Activated naive CD4-positive, alpha-beta T cell treated with anti-CD3 and anti-CD28 coated beads for 36 hours (primary cell): ENCODE data around the gene DISP2. TPM values are rescaled to one million over a fixed set of nuclear protein-coding genes. Genes with fewer than 3 reads are reported as not detected.

Experiments
- CTCF ChIA-PET: fragments of 350-600 bp; sonication (Branson Sonifier 250); formaldehyde crosslinking; loops from one replicate; lab custom pipeline; 2021; ENCODE audit warnings: antibody characterized with exemption; lab: Charles Lee
- DNase-seq: peaks from one replicate; pipeline ENCODE4 v3.0.0-alpha.2; 2020
- H3K27ac Mint-ChIP-seq: one replicate; pipeline ENCODE4 v1.8.0; 2021; ENCODE audit warnings: mild to moderate bottlenecking, mixed read lengths
- H3K27me3 Mint-ChIP-seq: one replicate; pipeline ENCODE4 v1.8.0; 2021; ENCODE audit warnings: low read depth, mixed read lengths
- H3K36me3 Mint-ChIP-seq: one replicate; pipeline ENCODE4 v1.8.0; 2021; ENCODE audit warnings: low read depth, mixed read lengths
- H3K4me1 Mint-ChIP-seq: one replicate; pipeline ENCODE4 v1.8.0; 2021; ENCODE audit warnings: low read depth, mixed read lengths
- H3K4me3 Mint-ChIP-seq: one replicate; pipeline ENCODE4 v1.8.0; 2021; ENCODE audit warnings: mild to moderate bottlenecking, moderate library complexity, mixed read lengths
- H3K9me3 Mint-ChIP-seq: one replicate; pipeline ENCODE4 v1.8.0; 2021; ENCODE audit warnings: mixed read lengths
- intact Hi-C: fragments of 100-400 bp; cut with micrococcal nuclease; formaldehyde crosslinking; loops from one replicate; pipeline ENCODE4 v1.15.1; 2023
- total RNA-seq, 2 experiments: library from RNA; stranded (reverse); gene quantifications; one replicate each; pipeline ENCODE4 v1.2.3, GENCODE V29; 2021

The DISP2 gene
- under 1 TPM in 1 of 2 experiments, not detected in 1; 0.02 TPM for total RNA-seq

DNA sequence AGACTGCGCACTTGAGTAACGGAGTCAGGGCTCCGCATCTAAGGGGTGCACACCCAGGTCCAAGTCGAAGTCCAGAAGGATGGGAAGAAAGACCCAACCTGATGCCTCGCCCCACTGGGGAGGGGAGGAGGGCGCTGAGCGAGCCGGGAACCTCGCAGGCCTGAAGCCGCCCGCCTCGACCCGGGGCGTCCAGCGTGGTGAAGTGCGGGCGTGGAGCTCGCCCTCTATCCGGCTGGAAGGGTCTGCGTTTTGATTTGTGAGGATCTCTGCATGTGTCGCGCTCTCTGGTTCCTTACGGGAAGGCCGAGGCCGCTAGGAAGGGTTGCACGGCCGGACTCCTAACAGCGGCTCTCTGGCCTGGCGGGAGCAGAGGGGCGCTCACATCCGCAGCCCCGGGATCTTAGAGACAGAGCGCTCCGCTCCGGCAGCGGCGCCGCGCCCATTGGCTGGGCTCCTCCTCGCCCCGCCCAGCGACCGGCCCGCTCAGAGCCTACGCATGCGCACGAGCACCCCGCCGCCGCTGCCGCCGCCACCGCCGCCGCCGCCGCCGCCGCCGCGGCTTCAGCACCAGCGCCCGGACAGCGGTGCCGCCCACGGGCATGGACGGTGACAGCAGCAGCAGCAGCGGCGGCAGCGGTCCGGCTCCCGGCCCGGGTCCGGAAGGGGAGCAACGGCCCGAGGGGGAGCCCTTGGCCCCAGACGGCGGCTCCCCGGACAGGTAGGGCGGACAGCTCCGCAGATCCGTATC is at the start of gene DISP2:
TSS of gene DISP2 (plus strand) at position 497 of the 748 bp plus-strand sequence. CDS start at position 600, 103 bp downstream.
- intact Hi-C loops: loop anchor here (1.0 to 5.0 kb wide), 4 partner anchors 10 to 51 kb away; partner anchors contain the start of genes KNSTRN and PLCB2
- no peak within 1 kb of the TSS for H3K27ac Mint-ChIP-seq

DNA sequence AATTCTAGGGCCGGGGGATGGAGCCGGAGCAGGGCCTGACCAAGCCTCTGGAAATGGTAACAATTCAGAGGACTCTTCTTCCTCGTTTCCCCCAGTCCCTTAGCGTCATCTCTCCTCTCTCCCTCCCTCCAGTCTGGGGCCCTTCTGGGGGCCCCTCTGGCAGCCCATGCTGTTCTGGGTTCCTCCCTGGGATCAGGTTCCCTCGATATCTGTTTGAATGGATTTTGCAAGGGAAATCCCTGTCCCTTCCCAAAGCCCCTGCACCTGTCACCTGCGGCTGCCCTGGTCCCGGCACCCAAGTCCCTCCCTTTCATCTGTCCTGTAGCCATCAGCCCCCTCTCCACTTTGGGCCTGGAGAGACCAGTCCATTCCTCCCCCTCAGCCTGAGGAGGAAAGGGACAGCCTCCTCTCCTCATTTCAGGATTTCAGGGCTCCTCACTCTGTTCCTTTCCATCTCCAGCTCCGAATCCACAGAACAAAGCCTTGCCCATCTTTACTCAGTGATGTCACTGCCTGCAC is 48.6 kb upstream of the DISP2 start:
- DNase-seq: no peak
- Mint-ChIP-seq H3K36me3 (peaks cover 2% of the 10 kb centered on the region), H3K27me3 (no peaks in the 10 kb centered on the region), H3K27ac (peak overlapping the region; percentile 96), H3K4me1 (peaks cover 39% of the 10 kb centered on the region), H3K4me3 (peak overlapping the region; percentile 97), H3K9me3 (no peaks in the 10 kb centered on the region)
- intact Hi-C loops: loop anchor here (5.0 kb wide), 2 partner anchors 33 to 48 kb away; partner anchors contain the start of genes CCDC9B and DISP2
- CTCF ChIA-PET: interaction anchor here (0.8 to 17.8 kb wide), 19 partner anchors 8 to 270 kb away, joined by 3 to 448 read pairs (median 6); partner anchors contain the start of genes ANKRD63, CCDC9B and INAFM2

More for the DNA sequence above, at the start of gene DISP2:
- no peaks in the 10 kb centered on the region for H3K9me3 Mint-ChIP-seq
- H3K36me3 Mint-ChIP-seq: no peaks in the 10 kb centered on the region
- CTCF ChIA-PET: interaction anchor here (0.8 to 2.3 kb wide), 5 partner anchors 10 to 65 kb away, joined by 3 to 16 read pairs (median 3); no protein-coding TSS in a partner anchor
- peak within 1 kb of the TSS; percentile 72 for H3K4me3 Mint-ChIP-seq
- peak; percentile 90 for DNase-seq
- peaks cover 5% of the 10 kb centered on the region for H3K27me3 Mint-ChIP-seq
- H3K4me1 Mint-ChIP-seq: peaks cover 2% of the 10 kb centered on the region

DNA sequence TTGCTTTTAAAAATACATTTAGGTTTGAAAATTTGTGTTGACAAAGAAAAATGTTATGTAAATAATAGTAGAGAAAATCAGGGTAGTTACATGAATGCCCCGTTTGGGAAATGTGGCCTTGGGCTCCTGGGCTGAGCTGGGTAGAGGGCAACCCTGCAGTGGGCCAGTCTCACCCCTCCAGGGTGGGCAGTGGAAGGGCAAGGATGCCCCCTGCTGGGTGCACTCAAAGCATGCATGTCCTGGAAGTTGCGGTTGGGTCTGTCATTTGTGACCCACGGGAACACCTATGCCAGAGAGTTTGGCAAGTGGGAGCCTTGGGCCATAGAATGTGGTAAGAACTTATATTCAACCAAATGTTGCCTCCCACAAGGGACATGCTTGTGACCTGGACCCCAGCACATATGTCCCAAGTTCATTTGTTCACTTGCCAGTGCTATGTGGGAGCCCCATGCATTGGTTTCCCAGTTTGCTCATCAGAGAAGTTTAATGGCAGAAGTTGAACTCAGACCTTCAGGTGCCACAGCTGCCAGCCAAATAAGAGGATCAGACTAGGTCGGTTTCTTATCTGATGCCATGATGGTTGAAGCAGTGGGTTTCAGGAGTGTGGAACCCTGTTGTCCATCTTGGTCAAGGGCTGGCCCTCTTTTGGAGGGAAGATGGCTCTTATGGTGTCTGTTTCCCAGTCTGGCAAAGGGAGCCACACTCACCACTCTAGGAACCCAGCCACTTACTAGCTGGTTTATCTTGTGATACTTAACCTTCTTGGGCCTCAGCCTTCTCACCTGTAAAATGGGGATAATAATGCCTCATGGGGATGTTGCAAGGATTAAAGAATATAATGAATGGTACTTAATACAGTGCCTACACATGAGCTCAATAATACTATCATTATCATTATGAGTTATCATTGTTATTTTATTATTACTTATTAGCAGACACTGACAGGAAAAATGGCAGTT is 47.7 kb upstream of the DISP2 start:
- H3K4me1 Mint-ChIP-seq: peaks cover 35% of the 10 kb centered on the region

DNA sequence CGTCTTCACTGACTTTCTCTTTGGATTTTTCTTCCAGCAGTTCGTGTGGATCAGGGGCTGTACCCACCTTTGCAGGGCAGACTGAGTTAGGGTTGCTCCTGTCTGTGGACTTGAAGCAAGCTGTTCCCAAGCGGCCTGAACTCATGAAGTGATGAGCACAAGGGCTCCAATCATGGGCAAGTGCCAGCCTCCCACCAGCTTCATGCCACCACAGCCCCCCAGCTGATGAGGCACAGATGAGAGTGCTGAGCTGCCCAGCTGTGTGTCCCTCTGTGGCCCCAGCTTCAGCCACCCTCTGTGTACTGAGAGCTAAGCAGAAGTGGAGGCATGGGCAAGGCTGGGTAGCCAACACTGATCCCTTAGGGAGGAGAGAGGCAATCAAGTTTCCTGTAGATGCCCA is 47.0 kb upstream of the DISP2 start:
- H3K27me3 Mint-ChIP-seq: no peaks in the 10 kb centered on the region
- no peak overlapping the region for H3K4me3 Mint-ChIP-seq
- H3K4me1 Mint-ChIP-seq: peaks cover 33% of the 10 kb centered on the region
- CTCF ChIA-PET: interaction anchor here (0.7 to 17.8 kb wide), 13 partner anchors 9 to 266 kb away, joined by 3 to 448 read pairs (median 6); partner anchors contain the start of genes CCDC9B and INAFM2
- intact Hi-C loops: loop anchor here (1.0 kb wide), 1 partner anchor 32 kb away; no protein-coding TSS in a partner anchor
- DNase-seq: no peak
- no peak overlapping the region for H3K27ac Mint-ChIP-seq
- no peaks in the 10 kb centered on the region for H3K9me3 Mint-ChIP-seq
- H3K36me3 Mint-ChIP-seq: peaks cover 2% of the 10 kb centered on the region

More for the DNA sequence above, 47.7 kb upstream of the DISP2 start:
- H3K27ac Mint-ChIP-seq: peak overlapping the region; percentile 51
- H3K36me3 Mint-ChIP-seq: peaks cover 2% of the 10 kb centered on the region
- no peaks in the 10 kb centered on the region for H3K9me3 Mint-ChIP-seq
- DNase-seq: peak; percentile 85
- H3K27me3 Mint-ChIP-seq: no peaks in the 10 kb centered on the region
- H3K4me3 Mint-ChIP-seq: peak overlapping the region; percentile 97
- intact Hi-C loops: loop anchor here (1.0 kb wide), 1 partner anchor 31 kb away; no protein-coding TSS in a partner anchor
- CTCF ChIA-PET: interaction anchor here (0.7 to 17.8 kb wide), 25 partner anchors 8 to 270 kb away, joined by 3 to 448 read pairs (median 4); partner anchors contain the start of genes ANKRD63, CCDC9B and INAFM2

- intact Hi-C loops: no loop called here
- H3K4me1 Mint-ChIP-seq: peaks cover 25% of the 10 kb centered on the region
- CTCF ChIA-PET: interaction anchor here (0.8 to 17.8 kb wide), 8 partner anchors 8 to 95 kb away, joined by 4 to 448 read pairs (median 28); partner anchors contain the start of genes CCDC9B and INAFM2
- H3K9me3 Mint-ChIP-seq: no peaks in the 10 kb centered on the region
- H3K27me3 Mint-ChIP-seq: no peaks in the 10 kb centered on the region
- no peak overlapping the region for H3K4me3 Mint-ChIP-seq
- DNase-seq: no peak
- H3K36me3 Mint-ChIP-seq: peaks cover 2% of the 10 kb centered on the region
- no peak overlapping the region for H3K27ac Mint-ChIP-seq
Observed at GRCh38 chr15:40312370-40313158, 45.5 kb upstream of the DISP2 start.

DNA sequence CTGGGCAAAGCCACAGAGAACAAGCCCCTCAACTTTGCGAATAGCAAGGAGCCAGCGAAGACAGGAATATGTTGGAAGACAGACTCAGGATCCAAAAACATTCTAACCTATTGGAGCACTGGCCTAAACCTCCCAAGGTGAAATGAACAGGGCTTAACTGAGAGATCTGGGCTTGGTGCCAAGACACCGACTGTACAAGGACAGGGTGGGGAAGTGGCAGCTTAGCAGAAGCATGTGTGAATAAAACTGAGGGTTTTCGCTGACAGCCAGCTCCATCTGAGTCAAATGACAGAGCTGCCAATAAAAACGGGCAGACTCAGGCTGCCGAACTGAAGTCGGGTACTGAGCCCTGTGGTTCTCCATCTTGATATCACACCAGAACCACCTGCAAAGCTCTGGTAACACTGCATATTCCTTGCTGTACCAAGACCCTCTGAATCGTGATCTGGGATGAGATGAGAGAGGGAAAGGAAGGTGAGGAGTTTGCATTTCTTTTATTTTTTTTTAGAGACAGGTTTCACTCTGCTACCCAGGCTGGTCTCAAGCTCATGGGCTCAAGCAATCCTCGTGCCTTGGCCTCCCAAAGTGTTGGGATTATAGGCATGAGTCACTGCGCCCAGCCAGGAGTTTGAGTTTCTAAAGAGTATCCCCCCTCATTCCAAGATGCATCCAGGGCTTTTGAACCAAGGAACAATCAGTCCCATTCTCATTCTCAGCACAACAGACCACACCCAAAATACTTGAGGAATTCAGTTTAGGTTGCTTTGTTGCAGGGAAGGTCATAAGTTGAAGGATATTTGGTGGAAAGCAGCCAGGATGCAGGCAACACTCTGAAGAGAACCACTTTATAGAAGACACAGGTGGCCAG is 44.3 kb upstream of the DISP2 start:
- intact Hi-C loops: no loop called here
- Mint-ChIP-seq H3K36me3 (no peaks in the 10 kb centered on the region), H3K4me1 (peaks cover 25% of the 10 kb centered on the region), H3K9me3 (no peaks in the 10 kb centered on the region), H3K27ac (no peak overlapping the region), H3K27me3 (no peaks in the 10 kb centered on the region), H3K4me3 (no peak overlapping the region)
- DNase-seq: peak; percentile 62
- CTCF ChIA-PET: interaction anchor here (0.7 to 17.8 kb wide), 5 partner anchors 11 to 96 kb away, joined by 3 to 448 read pairs (median 11); partner anchors contain the start of gene CCDC9B

- no peak overlapping the region for H3K4me3 Mint-ChIP-seq
- H3K27me3 Mint-ChIP-seq: no peaks in the 10 kb centered on the region
- H3K27ac Mint-ChIP-seq: no peak overlapping the region
- intact Hi-C loops: no loop called here
- no peaks in the 10 kb centered on the region for H3K9me3 Mint-ChIP-seq
- DNase-seq: no peak
- peaks cover 14% of the 10 kb centered on the region for H3K4me1 Mint-ChIP-seq
- CTCF ChIA-PET: interaction anchor here (3.6 to 17.8 kb wide), 3 partner anchors 21 to 97 kb away, joined by 11 to 448 read pairs (median 365); partner anchors contain the start of gene CCDC9B
- H3K36me3 Mint-ChIP-seq: no peaks in the 10 kb centered on the region
Observed at GRCh38 chr15:40314723-40315276, 43.2 kb upstream of the DISP2 start.

DNA sequence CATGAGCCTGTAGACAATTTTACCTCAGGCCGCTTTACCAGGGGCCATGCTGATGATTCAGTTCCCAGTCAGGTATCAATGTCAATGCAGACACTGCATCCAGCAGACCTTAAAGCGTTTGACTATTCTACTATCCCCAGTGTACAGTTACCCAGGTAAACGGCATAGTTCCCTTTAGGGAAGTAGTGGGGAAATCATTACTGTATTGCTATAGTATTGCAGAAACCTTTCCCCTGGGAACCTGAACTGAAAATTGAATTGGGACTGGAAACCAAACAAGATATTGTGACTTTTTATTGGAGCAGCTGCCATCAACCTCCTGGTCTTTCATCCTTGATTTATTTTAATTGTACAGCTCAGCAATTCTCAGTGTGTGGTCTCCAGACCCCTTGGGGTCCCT is 41.1 kb upstream of the DISP2 start:
- Mint-ChIP-seq H3K27ac (no peak overlapping the region), H3K4me1 (peaks cover 16% of the 10 kb centered on the region), H3K9me3 (no peaks in the 10 kb centered on the region), H3K4me3 (no peak overlapping the region), H3K36me3 (no peaks in the 10 kb centered on the region), H3K27me3 (no peaks in the 10 kb centered on the region)
- no peak for DNase-seq
- intact Hi-C loops: no loop called here
- CTCF ChIA-PET: interaction anchor here (0.6 to 17.8 kb wide), 6 partner anchors 8 to 131 kb away, joined by 3 to 448 read pairs (median 51); partner anchors contain the start of genes CCDC9B and PLCB2

DNA sequence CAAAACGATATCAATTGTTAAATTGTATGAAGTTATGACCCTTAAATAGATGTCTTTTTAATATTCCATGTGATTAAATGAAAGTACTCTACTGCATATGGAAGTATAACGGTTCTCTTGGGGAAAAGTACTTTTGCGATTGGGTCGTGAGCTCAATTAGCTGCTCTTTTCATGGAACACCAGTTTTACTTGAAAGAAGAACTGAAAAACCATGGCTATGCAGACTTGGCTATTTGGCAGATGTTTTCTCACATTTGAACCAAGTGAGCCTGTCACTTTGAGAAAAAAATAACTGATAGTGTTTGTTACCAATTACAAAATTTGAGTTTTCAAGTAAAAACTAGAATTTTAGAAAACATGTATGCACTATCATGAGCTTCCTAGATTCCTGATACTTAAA is 40.4 kb upstream of the DISP2 start:
- H3K9me3 Mint-ChIP-seq: no peaks in the 10 kb centered on the region
- peaks cover 14% of the 10 kb centered on the region for H3K4me1 Mint-ChIP-seq
- no peak overlapping the region for H3K4me3 Mint-ChIP-seq
- H3K27ac Mint-ChIP-seq: no peak overlapping the region
- H3K36me3 Mint-ChIP-seq: no peaks in the 10 kb centered on the region
- no peaks in the 10 kb centered on the region for H3K27me3 Mint-ChIP-seq
- intact Hi-C loops: no loop called here
- CTCF ChIA-PET: interaction anchor here (0.6 to 17.8 kb wide), 5 partner anchors 8 to 132 kb away, joined by 3 to 448 read pairs (median 98); partner anchors contain the start of genes CCDC9B and PLCB2
- no peak for DNase-seq

DNA sequence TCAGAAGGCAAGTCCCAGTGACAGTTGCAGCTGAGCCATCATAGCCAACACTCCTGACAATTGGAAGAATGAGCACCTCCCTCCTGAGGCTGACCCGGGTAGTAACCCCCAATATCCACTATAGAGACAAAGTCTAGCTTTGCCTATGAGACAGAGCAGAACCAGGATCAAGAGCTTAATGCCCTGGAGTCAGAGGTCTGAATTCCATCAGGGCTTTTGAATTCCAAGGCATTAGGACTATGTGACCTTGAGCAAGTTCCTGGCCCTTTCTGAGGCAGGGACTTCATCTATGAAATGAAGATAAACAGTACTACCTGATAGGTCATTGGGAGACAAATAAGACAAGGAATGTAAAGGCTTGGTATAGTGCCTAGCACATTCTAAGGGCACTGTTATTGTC is 37.6 kb upstream of the DISP2 start:
- H3K4me3 Mint-ChIP-seq: no peak overlapping the region
- H3K27me3 Mint-ChIP-seq: no peaks in the 10 kb centered on the region
- H3K27ac Mint-ChIP-seq: no peak overlapping the region
- H3K36me3 Mint-ChIP-seq: peaks cover 3% of the 10 kb centered on the region
- no peak for DNase-seq
- intact Hi-C loops: loop anchor here (2.0 to 5.0 kb wide), 6 partner anchors 38 to 388 kb away; partner anchors contain the start of genes ANKRD63, BMF and EIF2AK4
- CTCF ChIA-PET: interaction anchor here (0.5 to 17.8 kb wide), 13 partner anchors 11 to 284 kb away, joined by 3 to 448 read pairs (median 3); partner anchors contain the start of genes CCDC9B, KNSTRN and PLCB2
- no peaks in the 10 kb centered on the region for H3K9me3 Mint-ChIP-seq
- H3K4me1 Mint-ChIP-seq: peaks cover 15% of the 10 kb centered on the region
